Astrocyte of the cerebellum (primary cell): ENCODE data around the gene APH1A.

ENCODE experiments used
- DNase-seq: peaks from one replicate; pipeline ENCODE4 v3.0.0-alpha.2; 2011; ENCODE audit warnings: low read depth
- H3K4me3 ChIP-seq: 2 replicates; pipeline ENCODE4 v1.5.1; 2011; ENCODE audit warnings: mild to moderate bottlenecking, low read depth, low read length, moderate library complexity
- in situ Hi-C: cut with HindIII; loops from 2 replicates; pipeline ENCODE4 v1.10.0; 2017; ENCODE audit warnings: low sequenced_read_pairs
- TF ChIP-seq, protein P1 (sequence below): IDR thresholded peaks from 2 replicates; pipeline ENCODE4 v1.5.1; 2012; ENCODE audit warnings: low read length, low read depth, moderate library complexity, mild to moderate bottlenecking; ENCODE audit errors: missing control alignments

APH1A gene

DNA sequence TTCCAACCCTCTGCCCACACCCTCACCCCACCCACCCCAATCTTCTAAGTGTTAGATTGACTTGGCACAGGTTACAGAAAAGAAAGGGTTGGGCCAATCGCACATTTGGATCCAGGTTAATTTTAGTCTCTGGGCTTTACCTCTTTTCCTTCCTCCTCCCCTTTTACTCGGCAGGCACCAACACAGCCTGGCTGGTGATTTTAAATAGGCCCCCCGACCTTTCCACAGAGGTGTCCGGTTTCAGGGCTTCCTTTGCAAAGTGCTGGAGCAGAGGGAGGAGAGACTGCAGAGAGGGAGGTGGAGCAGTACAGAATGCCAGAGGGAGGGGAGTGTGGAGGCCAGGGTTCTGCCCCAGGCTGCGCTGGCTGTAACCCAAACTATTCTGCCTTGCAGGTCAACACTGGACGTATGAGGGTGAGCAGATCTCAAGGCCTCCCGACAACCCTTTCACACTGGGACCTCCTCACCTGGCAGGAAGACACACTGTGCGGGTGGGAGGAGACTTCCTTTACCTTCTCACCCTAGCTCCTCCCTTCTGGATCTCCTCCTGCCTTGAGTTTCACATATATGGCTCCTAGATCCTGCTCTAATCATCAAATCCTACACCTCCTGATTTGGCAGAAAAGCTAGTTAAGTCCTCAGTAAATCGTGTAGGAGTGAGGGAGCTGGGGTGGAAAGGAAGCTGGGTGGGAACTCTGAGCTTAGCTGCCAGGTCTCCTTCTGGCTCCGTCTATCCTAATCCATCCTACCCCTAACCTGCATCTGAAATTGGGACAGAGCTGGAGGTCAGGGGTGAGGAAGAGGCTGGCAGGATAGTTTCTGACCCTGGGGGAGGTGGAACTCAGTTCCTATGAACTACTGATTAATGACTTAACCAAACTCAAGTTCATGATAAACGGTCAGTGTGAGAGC is 8.8 kb downstream of the APH1A start:
- in situ Hi-C loops: no loop called here
- H3K4me3 ChIP-seq: no peak overlapping the region
- TF ChIP-seq, protein P1, sequence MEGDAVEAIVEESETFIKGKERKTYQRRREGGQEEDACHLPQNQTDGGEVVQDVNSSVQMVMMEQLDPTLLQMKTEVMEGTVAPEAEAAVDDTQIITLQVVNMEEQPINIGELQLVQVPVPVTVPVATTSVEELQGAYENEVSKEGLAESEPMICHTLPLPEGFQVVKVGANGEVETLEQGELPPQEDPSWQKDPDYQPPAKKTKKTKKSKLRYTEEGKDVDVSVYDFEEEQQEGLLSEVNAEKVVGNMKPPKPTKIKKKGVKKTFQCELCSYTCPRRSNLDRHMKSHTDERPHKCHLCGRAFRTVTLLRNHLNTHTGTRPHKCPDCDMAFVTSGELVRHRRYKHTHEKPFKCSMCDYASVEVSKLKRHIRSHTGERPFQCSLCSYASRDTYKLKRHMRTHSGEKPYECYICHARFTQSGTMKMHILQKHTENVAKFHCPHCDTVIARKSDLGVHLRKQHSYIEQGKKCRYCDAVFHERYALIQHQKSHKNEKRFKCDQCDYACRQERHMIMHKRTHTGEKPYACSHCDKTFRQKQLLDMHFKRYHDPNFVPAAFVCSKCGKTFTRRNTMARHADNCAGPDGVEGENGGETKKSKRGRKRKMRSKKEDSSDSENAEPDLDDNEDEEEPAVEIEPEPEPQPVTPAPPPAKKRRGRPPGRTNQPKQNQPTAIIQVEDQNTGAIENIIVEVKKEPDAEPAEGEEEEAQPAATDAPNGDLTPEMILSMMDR: no peak
- no peak for DNase-seq

DNA sequence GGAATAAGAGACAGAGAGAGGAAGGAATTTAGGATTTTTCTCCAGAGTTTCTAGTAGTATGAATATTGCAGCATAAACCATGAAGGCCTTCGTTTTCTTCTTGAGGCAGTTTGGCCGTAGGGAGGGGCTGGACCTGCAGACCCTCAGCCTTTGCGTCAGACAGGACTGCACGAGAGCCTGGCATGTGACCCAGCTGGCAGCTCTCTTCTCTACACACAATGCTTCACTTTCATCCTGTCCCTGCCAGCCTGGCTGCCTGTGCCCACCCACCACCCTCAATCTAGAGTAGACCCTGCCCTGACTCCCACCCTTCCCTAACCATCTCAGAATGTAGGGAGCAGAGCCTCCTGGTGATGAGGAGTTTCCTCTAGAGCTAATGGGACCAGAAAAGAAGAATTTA is 9.6 kb downstream of the APH1A start:
- TF ChIP-seq, protein P1: no peak
- in situ Hi-C loops: no loop called here
- no peak overlapping the region for H3K4me3 ChIP-seq
- DNase-seq: no peak

DNA sequence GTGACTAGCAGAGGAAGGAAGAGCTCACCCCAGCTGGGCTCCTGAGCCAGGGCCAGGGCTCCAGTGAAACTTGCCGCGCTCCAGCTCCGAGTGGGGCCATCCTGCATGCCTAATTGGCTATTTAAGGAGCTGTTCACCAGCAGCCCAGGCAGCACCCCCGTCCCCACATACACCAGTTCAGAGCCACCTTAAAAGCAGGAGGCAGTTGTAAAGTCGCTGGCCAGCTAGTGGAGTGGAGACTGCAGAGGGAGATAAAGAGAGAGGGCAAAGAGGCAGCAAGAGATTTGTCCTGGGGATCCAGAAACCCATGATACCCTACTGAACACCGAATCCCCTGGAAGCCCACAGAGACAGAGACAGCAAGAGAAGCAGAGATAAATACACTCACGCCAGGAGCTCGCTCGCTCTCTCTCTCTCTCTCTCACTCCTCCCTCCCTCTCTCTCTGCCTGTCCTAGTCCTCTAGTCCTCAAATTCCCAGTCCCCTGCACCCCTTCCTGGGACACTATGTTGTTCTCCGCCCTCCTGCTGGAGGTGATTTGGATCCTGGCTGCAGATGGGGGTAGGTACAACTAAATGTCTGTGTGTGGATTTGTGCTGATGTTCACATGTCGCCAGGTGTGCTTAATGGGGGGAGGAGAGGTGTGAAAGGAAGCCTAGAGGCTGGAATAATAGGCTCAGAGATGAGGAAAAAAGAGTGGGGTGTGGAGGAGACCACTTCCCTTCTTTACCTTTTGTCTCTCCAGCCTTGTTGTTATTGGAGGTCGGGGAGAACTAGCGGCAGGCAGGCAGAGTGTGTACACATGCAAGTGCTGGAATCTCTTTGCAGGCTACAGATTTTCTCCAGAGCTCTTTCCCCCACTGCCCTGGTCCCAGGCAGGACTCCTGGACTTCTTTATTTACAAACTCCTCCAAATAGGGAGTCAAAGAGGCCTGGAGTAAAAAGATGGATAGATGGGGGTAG is 10.9 kb downstream of the APH1A start, which contains the start of gene CA14:
TSS of gene CA14 (plus strand) at position 151 of the 962 bp plus-strand sequence. CDS start at position 506, 355 bp downstream.
- H3K4me3 ChIP-seq: no peak within 1 kb of the TSS
- in situ Hi-C loops: no loop called here
- no peak for DNase-seq
- TF ChIP-seq, protein P1: no peak

DNA sequence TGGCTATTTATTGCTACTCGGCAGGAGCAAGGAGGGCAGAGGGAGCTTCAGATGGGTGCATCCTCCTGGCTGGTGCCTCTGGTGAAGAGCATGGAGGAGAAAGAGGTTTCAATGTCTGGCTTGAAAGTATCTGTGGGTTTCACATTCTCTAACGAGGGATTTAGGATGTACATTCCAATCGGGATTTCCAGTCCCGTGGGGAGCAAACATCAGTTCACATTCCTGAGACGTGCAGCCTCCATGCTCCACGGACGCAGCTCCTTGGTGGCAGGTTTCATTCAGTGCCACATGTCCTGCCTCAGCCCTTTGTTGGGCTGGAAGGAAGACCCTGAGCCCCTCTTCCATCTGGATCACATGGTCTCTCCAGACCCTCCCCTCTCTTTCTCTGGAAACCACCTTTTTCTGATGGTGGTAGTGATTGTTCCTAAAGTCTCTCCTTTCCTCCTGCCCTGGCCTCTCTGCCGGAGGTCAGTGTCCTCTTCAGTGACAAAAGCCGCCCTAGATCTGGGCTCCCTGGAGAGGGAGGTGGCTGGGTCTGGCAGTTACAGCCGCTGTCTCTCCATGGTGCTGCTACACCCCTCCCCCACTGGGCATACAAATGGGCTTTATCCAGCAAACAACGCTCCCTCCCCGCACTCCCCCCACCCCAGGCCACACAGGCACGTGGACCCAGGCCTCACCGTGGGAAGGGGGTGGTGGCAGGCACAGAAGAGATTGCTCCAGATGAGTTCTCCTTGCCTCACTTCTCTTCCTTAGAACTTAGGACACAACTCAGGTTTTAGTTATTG is 12.1 kb downstream of the APH1A start:
- in situ Hi-C loops: no loop called here
- DNase-seq: no peak
- H3K4me3 ChIP-seq: no peak overlapping the region
- TF ChIP-seq, protein P1: no peak

DNA sequence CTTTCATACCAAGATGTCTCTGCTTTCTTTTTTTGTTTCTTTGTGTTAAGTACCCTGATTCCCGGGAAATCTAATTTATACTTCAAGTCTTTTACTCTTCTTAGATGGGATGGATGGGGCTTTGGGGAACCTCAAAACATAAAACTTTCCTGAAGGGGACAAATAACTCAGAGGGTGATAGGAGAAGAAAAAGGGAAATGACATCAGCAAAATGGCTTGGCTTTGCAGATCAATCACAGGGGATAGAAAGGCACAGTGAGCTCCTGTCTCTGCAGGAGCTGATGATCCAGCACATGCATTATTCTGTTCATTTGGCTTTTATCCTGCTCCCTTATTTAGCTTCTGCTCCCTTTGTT is 12.6 kb downstream of the APH1A start:
- H3K4me3 ChIP-seq: no peak overlapping the region
- in situ Hi-C loops: no loop called here
- TF ChIP-seq, protein P1: no peak
- no peak for DNase-seq

DNA sequence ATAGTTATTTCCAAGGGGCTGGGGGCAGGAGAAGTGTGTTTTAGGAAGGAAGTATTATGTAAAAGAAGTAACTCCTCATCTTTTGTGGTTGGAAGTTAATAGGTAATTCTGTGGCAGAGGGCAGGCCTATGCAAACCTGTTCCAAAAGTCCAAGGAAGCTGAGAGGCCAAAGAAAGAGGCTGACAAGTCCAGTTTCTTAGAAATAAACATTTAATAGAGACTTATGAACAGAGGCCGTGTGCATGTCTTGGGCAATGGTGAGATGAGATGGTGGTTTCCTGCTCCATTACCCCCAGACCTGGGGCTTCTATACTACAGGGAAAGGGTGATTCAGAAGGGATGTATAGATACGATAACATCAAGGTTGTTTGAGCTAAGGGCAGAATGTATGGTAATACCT is 18.9 kb downstream of the APH1A start:
- no peak overlapping the region for H3K4me3 ChIP-seq
- no peak for DNase-seq
- in situ Hi-C loops: no loop called here
- TF ChIP-seq, protein P1: no peak
